ENCODE data around the gene UGT2A3. TPM values are rescaled to one million over a fixed set of nuclear protein-coding genes. Genes with fewer than 3 reads are reported as not detected.

The UGT2A3 gene
- total RNA-seq, 2 donors from 2014 or later = not detected

DNA sequence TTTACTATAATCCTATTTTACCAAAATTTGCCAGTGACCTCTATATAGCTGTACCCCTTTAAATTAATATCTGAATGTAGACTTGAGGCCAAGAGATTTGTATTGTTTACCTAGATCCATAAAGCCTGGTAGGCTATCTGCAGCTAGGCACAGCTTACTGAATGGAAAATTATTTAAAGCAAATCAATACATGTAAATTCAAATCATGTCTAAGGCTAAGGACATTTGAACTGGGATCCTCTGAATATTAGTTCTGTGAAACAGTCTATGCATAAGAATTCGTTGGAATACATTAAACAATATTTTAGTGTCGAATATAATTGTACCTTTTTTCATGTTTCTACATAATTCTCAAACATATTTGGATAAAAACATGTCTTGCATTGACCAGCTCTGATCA is 1.6 kb downstream of the UGT2A3 start:
- 98% methylated on average over 2 of the region's 2 CpGs; no CpG with 5 or more reads in 1 of the 2 experiments for WGBS, 2 experiments (ENCODE audit: insufficient coverage in 1 of 2, insufficient read length in 1 of 2)
- H3K4me1 Mint-ChIP-seq = peaks cover 26% of the 10 kb centered on the region
- H3K9me3 Mint-ChIP-seq = no peaks in the 10 kb centered on the region
- no peak overlapping the region for H3K4me3 ChIP-seq (ENCODE audit: low read length)
- no peak overlapping the region for H3K27ac ChIP-seq (ENCODE audit: low read depth, low read length)
- H3K9me3 ChIP-seq (ENCODE audit: control insufficient read depth, low read length) = peaks cover 3% of the 10 kb centered on the region
- H3K9ac ChIP-seq (ENCODE audit: extremely low read depth, low read length, poor library complexity, severe bottlenecking) = no peak overlapping the region
- TF ChIP-seq, protein P1, sequence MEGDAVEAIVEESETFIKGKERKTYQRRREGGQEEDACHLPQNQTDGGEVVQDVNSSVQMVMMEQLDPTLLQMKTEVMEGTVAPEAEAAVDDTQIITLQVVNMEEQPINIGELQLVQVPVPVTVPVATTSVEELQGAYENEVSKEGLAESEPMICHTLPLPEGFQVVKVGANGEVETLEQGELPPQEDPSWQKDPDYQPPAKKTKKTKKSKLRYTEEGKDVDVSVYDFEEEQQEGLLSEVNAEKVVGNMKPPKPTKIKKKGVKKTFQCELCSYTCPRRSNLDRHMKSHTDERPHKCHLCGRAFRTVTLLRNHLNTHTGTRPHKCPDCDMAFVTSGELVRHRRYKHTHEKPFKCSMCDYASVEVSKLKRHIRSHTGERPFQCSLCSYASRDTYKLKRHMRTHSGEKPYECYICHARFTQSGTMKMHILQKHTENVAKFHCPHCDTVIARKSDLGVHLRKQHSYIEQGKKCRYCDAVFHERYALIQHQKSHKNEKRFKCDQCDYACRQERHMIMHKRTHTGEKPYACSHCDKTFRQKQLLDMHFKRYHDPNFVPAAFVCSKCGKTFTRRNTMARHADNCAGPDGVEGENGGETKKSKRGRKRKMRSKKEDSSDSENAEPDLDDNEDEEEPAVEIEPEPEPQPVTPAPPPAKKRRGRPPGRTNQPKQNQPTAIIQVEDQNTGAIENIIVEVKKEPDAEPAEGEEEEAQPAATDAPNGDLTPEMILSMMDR (conservative IDR thresholded peaks at IDR 0.05) = no peak
- H3K27me3 ChIP-seq (ENCODE audit: control insufficient read depth, insufficient read depth, low read length, poor library complexity, severe bottlenecking) = no peaks in the 10 kb centered on the region
- DNase-seq = no peak
- peaks cover 3% of the 10 kb centered on the region for H3K4me1 ChIP-seq (ENCODE audit: control insufficient read depth, insufficient read depth, low read length)
- no peak overlapping the region for H3K4me3 Mint-ChIP-seq
- H3K36me3 ChIP-seq (ENCODE audit: control insufficient read depth, insufficient read depth, low read length) = no peaks in the 10 kb centered on the region
- H3K36me3 Mint-ChIP-seq (ENCODE audit: low read depth) = no peaks in the 10 kb centered on the region
- H3K27me3 Mint-ChIP-seq (ENCODE audit: insufficient read depth) = peaks cover 6% of the 10 kb centered on the region
- H3K27ac Mint-ChIP-seq = no peak overlapping the region

DNA sequence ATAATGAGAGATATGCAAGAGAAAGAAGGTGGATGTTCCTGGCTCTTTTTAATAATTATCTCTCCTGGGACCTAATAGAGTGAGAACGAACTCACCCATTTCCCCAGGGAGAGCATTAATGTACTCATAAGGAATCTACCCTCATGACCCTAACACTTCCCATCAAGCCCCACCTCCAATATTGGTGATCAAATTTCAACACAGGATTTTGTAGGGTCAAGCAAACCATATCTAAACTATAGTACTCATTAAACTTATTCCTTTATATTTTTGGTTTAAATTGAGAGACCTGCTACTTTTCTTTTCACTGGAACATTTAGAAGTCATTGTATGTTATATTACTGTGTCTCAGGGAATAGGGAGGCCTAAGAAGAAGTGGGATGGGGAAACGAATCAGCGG is 2.6 kb downstream of the UGT2A3 start:
- Mint-ChIP-seq H3K4me3 (no peak overlapping the region), H3K36me3 (ENCODE audit: low read depth) (no peaks in the 10 kb centered on the region), H3K4me1 (peaks cover 22% of the 10 kb centered on the region), H3K27ac (no peak overlapping the region), H3K27me3 (ENCODE audit: insufficient read depth) (peaks cover 5% of the 10 kb centered on the region), H3K9me3 (no peaks in the 10 kb centered on the region)
- peaks cover 3% of the 10 kb centered on the region for H3K9me3 ChIP-seq (ENCODE audit: control insufficient read depth, low read length)
- no peak for DNase-seq
- TF ChIP-seq, protein P1 (conservative IDR thresholded peaks at IDR 0.05) = no peak
- H3K4me1 ChIP-seq (ENCODE audit: control insufficient read depth, insufficient read depth, low read length) = peaks cover 3% of the 10 kb centered on the region
- H3K9ac ChIP-seq (ENCODE audit: extremely low read depth, low read length, poor library complexity, severe bottlenecking) = no peak overlapping the region
- no peaks in the 10 kb centered on the region for H3K36me3 ChIP-seq (ENCODE audit: control insufficient read depth, insufficient read depth, low read length)
- H3K4me3 ChIP-seq (ENCODE audit: low read length) = no peak overlapping the region
- H3K27ac ChIP-seq (ENCODE audit: low read depth, low read length) = no peak overlapping the region
- 90% methylated on average over 2 of the region's 3 CpGs; no CpG with 5 or more reads in 1 of the 2 experiments for WGBS, 2 experiments (ENCODE audit: insufficient coverage in 1 of 2, insufficient read length in 1 of 2)
- H3K27me3 ChIP-seq (ENCODE audit: control insufficient read depth, insufficient read depth, low read length, poor library complexity, severe bottlenecking) = no peaks in the 10 kb centered on the region

DNA sequence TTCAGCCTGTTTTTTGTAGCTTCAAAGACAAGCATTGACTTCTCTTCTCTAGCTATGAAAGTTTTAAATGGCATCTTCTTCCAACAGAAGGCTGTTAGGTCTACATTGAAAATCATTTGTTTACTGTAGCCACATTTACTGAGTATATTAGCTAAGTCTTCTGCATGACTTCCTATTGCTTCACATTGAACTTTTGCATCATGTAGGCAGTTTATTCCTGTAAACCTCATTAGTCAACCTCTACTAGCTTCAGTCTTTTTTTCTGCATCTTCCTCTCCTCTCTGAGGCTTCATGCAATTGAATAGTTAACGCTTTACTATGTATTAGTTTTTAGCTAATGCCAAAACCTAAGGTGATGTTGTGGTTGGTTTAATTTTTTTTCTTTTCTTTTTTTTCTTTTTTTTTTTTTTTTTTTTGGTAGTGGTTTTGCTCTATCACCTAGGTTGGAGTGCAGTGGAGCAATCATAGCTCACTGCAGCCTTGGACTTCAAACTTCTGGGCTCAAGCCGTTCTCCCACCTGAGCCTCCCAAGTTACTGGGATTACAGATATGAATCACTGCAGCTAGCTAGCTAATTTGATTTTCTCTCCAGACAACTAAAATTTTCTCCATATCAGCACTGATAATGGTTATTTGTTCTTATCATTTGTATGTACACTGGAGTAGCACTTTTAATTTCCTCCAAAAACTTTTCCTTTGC is 3.4 kb downstream of the UGT2A3 start:
- H3K4me3 Mint-ChIP-seq = no peak overlapping the region

More for the DNA sequence above, 3.4 kb downstream of the UGT2A3 start:
- H3K4me3 ChIP-seq (ENCODE audit: low read length) = no peak overlapping the region
- Mint-ChIP-seq H3K36me3 (ENCODE audit: low read depth) (no peaks in the 10 kb centered on the region), H3K27me3 (ENCODE audit: insufficient read depth) (no peaks in the 10 kb centered on the region), H3K4me1 (peaks cover 14% of the 10 kb centered on the region), H3K27ac (no peak overlapping the region), H3K9me3 (no peaks in the 10 kb centered on the region)
- no peak for DNase-seq
- no peak overlapping the region for H3K9ac ChIP-seq (ENCODE audit: extremely low read depth, low read length, poor library complexity, severe bottlenecking)
- TF ChIP-seq, protein P1 (conservative IDR thresholded peaks at IDR 0.05) = no peak
- no peak overlapping the region for H3K27ac ChIP-seq (ENCODE audit: low read depth, low read length)
- H3K9me3 ChIP-seq (ENCODE audit: control insufficient read depth, low read length) = peaks cover 3% of the 10 kb centered on the region
- no peaks in the 10 kb centered on the region for H3K4me1 ChIP-seq (ENCODE audit: control insufficient read depth, insufficient read depth, low read length)
- no peaks in the 10 kb centered on the region for H3K27me3 ChIP-seq (ENCODE audit: control insufficient read depth, insufficient read depth, low read length, poor library complexity, severe bottlenecking)
- 99 to 100% methylated on average over 1 to 2 of the region's 2 CpGs for WGBS, 2 experiments (ENCODE audit: insufficient coverage in 1 of 2, insufficient read length in 1 of 2)
- no peaks in the 10 kb centered on the region for H3K36me3 ChIP-seq (ENCODE audit: control insufficient read depth, insufficient read depth, low read length)

Measured in endodermal cell (in vitro differentiated cells).